Measurements from ENCODE around the gene NUP35.
"Not testable (repeated sequence)": the region's sequence is repeated elsewhere in the genome, so short reads cannot be mapped to it uniquely, and the experiment has no call there.

The NUP35 gene

GRCh38 chr2:183134016-183134415, 9.8 kb downstream of the NUP35 start:
- no peak for DNase-seq (ENCODE audit: low read depth in 2 of 2)

GRCh38 chr2:183148955-183149354, 24.7 kb downstream of the NUP35 start:
- DNase-seq (ENCODE audit: low read depth in 2 of 2): no peak

DNA sequence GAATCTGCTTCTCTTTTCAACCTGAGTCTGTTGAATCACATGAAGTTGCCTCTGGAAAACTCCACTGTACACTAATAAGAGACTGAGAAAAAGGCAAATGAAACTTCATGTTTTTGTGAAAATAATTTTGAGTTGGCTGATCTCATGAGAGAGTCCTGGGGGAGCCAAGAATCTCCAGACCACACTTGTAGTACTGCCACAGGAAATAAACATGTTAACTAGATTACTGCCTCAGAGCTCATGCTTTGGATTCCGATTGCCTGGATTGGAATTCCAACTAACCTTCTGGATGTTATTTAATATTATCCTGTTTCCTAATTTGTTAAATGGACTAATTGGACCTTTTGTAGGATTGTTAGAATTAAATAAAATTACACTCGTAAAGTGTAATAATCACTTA, 25.2 kb downstream of the NUP35 start:
- no peak for DNase-seq (ENCODE audit: low read depth in 2 of 2)

- DNase-seq (ENCODE audit: low read depth in 2 of 2): not testable (repeated sequence)
Observed at GRCh38 chr2:183152280-183152679, 28.0 kb downstream of the NUP35 start.

DNA sequence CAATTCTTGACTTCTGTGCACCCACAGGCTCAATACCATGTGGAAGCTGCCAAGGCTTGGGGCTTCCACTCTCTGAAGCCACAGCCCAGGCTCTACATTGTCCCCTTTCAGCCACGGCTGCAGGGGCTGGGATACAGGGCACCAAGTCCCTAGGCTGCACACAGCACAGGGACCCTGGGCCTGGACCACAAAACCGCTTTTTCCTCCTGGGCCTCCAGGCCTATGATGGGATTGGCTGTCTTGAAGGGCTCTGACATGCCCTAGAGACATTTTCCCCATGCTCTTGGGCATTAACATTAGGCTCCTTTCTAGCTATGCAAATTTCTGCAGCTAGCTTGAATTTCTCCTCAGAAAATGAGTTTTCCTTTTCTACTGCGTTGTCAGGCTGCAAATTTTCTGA, 29.7 kb downstream of the NUP35 start:
- no peak for DNase-seq (ENCODE audit: low read depth in 2 of 2)

DNA sequence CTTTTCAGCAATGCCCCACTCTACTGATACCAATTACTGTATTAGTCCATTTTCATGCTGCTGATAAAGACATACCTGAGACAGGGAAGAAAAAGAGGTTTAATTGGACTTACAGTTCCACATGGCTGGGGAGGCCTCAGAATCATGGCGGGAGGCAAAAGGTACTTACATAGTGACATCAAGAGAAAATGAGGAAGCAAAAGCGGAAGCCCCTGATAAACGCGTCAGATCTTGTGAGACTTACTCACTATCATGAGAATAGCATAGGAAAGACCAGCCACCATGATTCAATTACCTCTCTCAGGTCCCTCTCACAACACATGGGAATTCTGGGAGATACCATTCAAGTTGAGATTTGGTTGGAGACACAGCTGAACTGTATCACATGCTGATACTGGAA, 30.5 kb downstream of the NUP35 start:
- not testable (repeated sequence) for DNase-seq (ENCODE audit: low read depth in 2 of 2)

- DNase-seq (ENCODE audit: low read depth in 2 of 2): no peak
Observed at GRCh38 chr2:183157131-183157530, 32.9 kb downstream of the NUP35 start.

GRCh38 chr2:183162362-183162761, 38.1 kb downstream of the NUP35 start:
- no peak for DNase-seq (ENCODE audit: low read depth in 2 of 2)

GRCh38 chr2:183163821-183164649, 39.8 kb downstream of the NUP35 start:
- no peak for DNase-seq (ENCODE audit: low read depth in 2 of 2)

DNA sequence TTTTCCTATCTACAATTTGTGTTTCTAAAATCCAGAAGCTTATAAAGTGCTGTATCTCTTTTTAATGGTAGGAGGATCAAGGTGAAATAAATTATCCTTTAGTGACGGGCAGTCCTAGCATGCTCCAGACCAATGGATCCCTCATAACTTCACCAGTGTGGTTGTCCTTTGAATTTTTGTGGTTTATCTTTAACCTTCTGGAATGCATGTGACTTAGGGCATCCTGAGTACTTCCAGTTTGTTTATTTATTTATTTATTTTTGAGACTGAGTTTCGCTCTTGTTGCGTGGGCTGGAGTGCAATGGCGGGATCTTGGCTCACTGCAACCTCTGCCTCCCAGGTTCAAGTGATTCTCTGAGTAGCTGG, 40.4 kb downstream of the NUP35 start:
- DNase-seq (ENCODE audit: low read depth in 2 of 2): no peak

DNA sequence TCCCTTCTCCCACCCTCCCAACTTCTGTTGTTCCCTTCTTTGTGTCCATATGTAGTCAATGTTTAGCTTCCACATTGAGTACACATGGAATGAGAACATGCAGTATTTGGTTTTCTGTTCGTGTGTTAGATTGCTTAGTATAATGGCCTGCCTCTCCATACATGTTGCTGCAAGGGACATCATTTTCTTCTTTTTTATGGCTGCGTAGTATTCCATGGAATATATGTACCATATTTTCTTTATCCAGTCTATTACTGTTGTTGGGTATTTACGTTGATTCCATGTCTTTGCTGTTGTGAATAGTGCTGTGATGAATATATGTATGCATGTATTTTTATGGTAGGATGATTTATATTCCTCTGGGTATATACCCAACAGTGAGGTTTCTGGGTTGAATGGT, 42.0 kb downstream of the NUP35 start:
- no peak for DNase-seq (ENCODE audit: low read depth in 2 of 2)

- DNase-seq (ENCODE audit: low read depth in 2 of 2): not testable (repeated sequence)
Observed at GRCh38 chr2:183166976-183167375, 42.7 kb downstream of the NUP35 start.

GRCh38 chr2:183172220-183172887, 48.1 kb downstream of the NUP35 start:
- no peak for DNase-seq (ENCODE audit: low read depth in 2 of 2)

GRCh38 chr2:183179156-183179555, 54.9 kb downstream of the NUP35 start:
- DNase-seq (ENCODE audit: low read depth in 2 of 2): no peak

GRCh38 chr2:183185534-183185933, 61.3 kb downstream of the NUP35 start:
- DNase-seq (ENCODE audit: low read depth in 2 of 2): no peak

DNA sequence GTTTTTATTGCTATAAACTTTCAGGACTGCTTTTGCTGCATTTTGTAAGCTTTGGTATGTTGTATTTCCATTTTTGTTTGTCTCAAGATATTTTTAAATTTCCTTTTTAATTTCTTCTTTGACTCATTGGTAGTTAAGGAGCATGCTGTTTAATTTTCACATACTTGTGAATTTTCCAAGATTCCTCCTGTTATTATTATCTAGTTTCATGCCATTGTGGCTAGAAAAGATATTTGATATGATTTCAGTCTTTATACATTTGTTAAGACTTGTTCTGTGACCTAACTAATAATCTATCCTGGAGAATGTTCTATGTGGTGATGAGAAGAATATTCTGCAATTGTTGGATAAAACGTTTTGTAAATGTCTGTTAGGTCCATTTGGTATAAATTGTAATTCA, 62.1 kb downstream of the NUP35 start:
- DNase-seq (ENCODE audit: low read depth in 2 of 2): no peak

- DNase-seq (ENCODE audit: low read depth in 2 of 2): no peak
Observed at GRCh38 chr2:183186766-183187165, 62.5 kb downstream of the NUP35 start.

GRCh38 chr2:183192343-183192742, 68.1 kb downstream of the NUP35 start:
- no peak for DNase-seq (ENCODE audit: low read depth in 2 of 2)

- no peak for DNase-seq (ENCODE audit: low read depth in 2 of 2)
Observed at GRCh38 chr2:183193904-183194303, 69.7 kb downstream of the NUP35 start.

- DNase-seq (ENCODE audit: low read depth in 2 of 2): no peak
Observed at GRCh38 chr2:183195397-183195796, 71.2 kb downstream of the NUP35 start.

DNA sequence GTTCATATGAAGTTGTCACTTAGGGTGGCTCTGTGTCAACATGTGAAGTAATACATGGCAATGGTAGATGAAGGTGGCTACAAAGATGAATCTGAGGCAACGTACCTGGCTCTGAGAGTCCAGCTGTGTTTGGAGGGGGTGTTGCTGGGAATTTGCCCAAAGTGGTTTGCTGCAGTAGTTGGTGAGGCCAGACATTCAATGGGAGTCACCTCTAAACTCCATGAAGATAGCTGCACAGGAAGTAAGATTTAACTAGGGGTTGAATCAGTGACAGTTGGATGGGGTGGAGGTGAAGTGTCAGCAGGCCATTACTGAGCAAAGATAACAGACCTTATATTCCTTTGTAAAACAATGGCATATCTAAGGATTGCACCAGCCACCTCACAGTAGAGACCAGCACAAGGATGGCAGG, 71.8 kb downstream of the NUP35 start:
- no peak for DNase-seq (ENCODE audit: low read depth in 2 of 2)

DNA sequence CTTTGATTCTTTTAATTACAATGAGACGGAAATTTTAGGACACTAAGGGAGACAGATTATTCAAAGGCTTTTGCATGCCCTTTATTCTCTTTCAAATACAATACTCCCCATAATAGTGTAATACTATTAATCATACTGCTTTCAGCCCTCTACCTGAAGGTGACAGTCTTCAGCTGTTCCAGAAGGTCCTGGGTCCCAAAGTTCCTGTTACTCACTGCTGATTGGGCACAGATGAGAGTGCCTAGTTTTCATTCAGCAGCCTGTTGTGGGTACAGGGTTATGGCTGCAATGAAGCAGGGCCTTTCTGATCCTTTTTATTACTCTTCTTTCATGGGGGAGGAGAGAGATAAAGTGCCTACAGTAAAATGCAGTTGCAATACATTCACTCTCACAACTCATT, 80.2 kb downstream of the NUP35 start:
- no peak for DNase-seq (ENCODE audit: low read depth in 2 of 2)

GRCh38 chr2:183207110-183207509, 82.9 kb downstream of the NUP35 start:
- DNase-seq (ENCODE audit: low read depth in 2 of 2): no peak

Data from stimulated activated CD4-positive, alpha-beta T cell treated with anti-CD3 and anti-CD28 coated beads, Interleukin-15, amount 100 ng/mL, for 48 hours (primary cell).